ENCODE measurements around the gene CAMTA1.

Gene CAMTA1

GRCh38 chr1:7482772-7483495 is 697.7 kb downstream of the CAMTA1 start:
- no peak for DNase-seq (ENCODE audit: low read depth, low spot score)
- H3K27ac ChIP-seq, result no peak overlapping the region

GRCh38 chr1:7483634-7484383 is 698.6 kb downstream of the CAMTA1 start:
- no peak overlapping the region for H3K27ac ChIP-seq

GRCh38 chr1:7485086-7485780 is 700.0 kb downstream of the CAMTA1 start:
- H3K27ac ChIP-seq, result no peak overlapping the region
- DNase-seq (ENCODE audit: low read depth, low spot score), result no peak

More at GRCh38 chr1:7483634-7484383, 698.6 kb downstream of the CAMTA1 start:
- no peak for DNase-seq (ENCODE audit: low read depth, low spot score)

GRCh38 chr1:7485826-7486225 is 700.6 kb downstream of the CAMTA1 start:
- no peak for DNase-seq (ENCODE audit: low read depth, low spot score)
- H3K27ac ChIP-seq, result no peak overlapping the region

- DNase-seq (ENCODE audit: low read depth, low spot score), result no peak
- H3K27ac ChIP-seq, result no peak overlapping the region
These were observed 702.7 kb downstream of the CAMTA1 start for GRCh38 chr1:7487766-7488474.

- H3K27ac ChIP-seq, result no peak overlapping the region
- DNase-seq (ENCODE audit: low read depth, low spot score), result no peak
These were observed 703.2 kb downstream of the CAMTA1 start for GRCh38 chr1:7488475-7488842.

- no peak overlapping the region for H3K27ac ChIP-seq
- DNase-seq (ENCODE audit: low read depth, low spot score), result no peak
These were observed 704.3 kb downstream of the CAMTA1 start for GRCh38 chr1:7489586-7489985.

- no peak for DNase-seq (ENCODE audit: low read depth, low spot score)
- H3K27ac ChIP-seq, result no peak overlapping the region
These were observed 705.3 kb downstream of the CAMTA1 start for GRCh38 chr1:7490576-7490975.

GRCh38 chr1:7491109-7491817 is 706.0 kb downstream of the CAMTA1 start:
- no peak for DNase-seq (ENCODE audit: low read depth, low spot score)
- H3K27ac ChIP-seq, result no peak overlapping the region

GRCh38 chr1:7491818-7492173 is 706.5 kb downstream of the CAMTA1 start:
- DNase-seq (ENCODE audit: low read depth, low spot score), result no peak
- no peak overlapping the region for H3K27ac ChIP-seq

GRCh38 chr1:7493711-7494454 is 708.6 kb downstream of the CAMTA1 start:
- no peak for DNase-seq (ENCODE audit: low read depth, low spot score)

GRCh38 chr1:7495962-7496361 is 710.7 kb downstream of the CAMTA1 start:
- no peak for DNase-seq (ENCODE audit: low read depth, low spot score)
- H3K27ac ChIP-seq, result no peak overlapping the region

More at GRCh38 chr1:7493711-7494454, 708.6 kb downstream of the CAMTA1 start:
- H3K27ac ChIP-seq, result no peak overlapping the region

GRCh38 chr1:7497107-7497637 is 711.9 kb downstream of the CAMTA1 start:
- no peak overlapping the region for H3K27ac ChIP-seq
- no peak for DNase-seq (ENCODE audit: low read depth, low spot score)

- no peak overlapping the region for H3K27ac ChIP-seq
- DNase-seq (ENCODE audit: low read depth, low spot score), result no peak
These were observed 715.3 kb downstream of the CAMTA1 start for GRCh38 chr1:7500381-7501083.

GRCh38 chr1:7501084-7501491 is 715.8 kb downstream of the CAMTA1 start:
- DNase-seq (ENCODE audit: low read depth, low spot score), result no peak
- H3K27ac ChIP-seq, result no peak overlapping the region

- DNase-seq (ENCODE audit: low read depth, low spot score), result no peak
- H3K27ac ChIP-seq, result no peak overlapping the region
These were observed 716.7 kb downstream of the CAMTA1 start for GRCh38 chr1:7501723-7502603.

- H3K27ac ChIP-seq, result no peak overlapping the region
- no peak for DNase-seq (ENCODE audit: low read depth, low spot score)
These were observed 718.6 kb downstream of the CAMTA1 start for GRCh38 chr1:7503691-7504437.
